Measurements from ENCODE around the gene PGM5.
"Not testable (repeated sequence)": the region's sequence is repeated elsewhere in the genome, so short reads cannot be mapped to it uniquely, and the experiment has no call there.

- TF ChIP-seq, protein P1, sequence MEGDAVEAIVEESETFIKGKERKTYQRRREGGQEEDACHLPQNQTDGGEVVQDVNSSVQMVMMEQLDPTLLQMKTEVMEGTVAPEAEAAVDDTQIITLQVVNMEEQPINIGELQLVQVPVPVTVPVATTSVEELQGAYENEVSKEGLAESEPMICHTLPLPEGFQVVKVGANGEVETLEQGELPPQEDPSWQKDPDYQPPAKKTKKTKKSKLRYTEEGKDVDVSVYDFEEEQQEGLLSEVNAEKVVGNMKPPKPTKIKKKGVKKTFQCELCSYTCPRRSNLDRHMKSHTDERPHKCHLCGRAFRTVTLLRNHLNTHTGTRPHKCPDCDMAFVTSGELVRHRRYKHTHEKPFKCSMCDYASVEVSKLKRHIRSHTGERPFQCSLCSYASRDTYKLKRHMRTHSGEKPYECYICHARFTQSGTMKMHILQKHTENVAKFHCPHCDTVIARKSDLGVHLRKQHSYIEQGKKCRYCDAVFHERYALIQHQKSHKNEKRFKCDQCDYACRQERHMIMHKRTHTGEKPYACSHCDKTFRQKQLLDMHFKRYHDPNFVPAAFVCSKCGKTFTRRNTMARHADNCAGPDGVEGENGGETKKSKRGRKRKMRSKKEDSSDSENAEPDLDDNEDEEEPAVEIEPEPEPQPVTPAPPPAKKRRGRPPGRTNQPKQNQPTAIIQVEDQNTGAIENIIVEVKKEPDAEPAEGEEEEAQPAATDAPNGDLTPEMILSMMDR (IDR thresholded peaks at IDR 0.05) = not testable (repeated sequence)
- TF ChIP-seq POLR2A (IDR thresholded peaks at IDR 0.05) = not testable (repeated sequence)
Measured at GRCh38 chr9:68383894-68384293, 27.5 kb downstream of the PGM5 start.
